PC-3 (cell line): ENCODE data around the gene AS3MT. TPM values are rescaled to one million over a fixed set of nuclear protein-coding genes. Genes with fewer than 3 reads are reported as not detected.

ENCODE experiments used
- ATAC-seq: fragments of 200-7000 bp; cut with Tn5 transposase; 2 replicates; pipeline ENCODE4 v1.9.1; 2020; ENCODE audit warnings: mild to moderate bottlenecking, moderate library complexity
- BruUV-seq: library from RNA; stranded (reverse); fragments of 400-500 nt; replicated peaks from 2 replicates; lab custom pipeline; 2021; lab: Mats Ljungman, UMichigan
- CTCF ChIA-PET: fragments of 300-600 bp; sonication (Branson Sonifier 250); formaldehyde crosslinking; loops from one replicate; lab custom pipeline; 2022; ENCODE audit warnings: antibody characterized with exemption; lab: Charles Lee
- POLR2A ChIA-PET: fragments of 300-600 bp; sonication (Branson Sonifier 250); formaldehyde crosslinking; loops from one replicate; lab custom pipeline; 2022; ENCODE audit warnings: antibody characterized with exemption; ENCODE audit not compliant: unreplicated experiment; lab: Charles Lee
- DNase-seq: peaks from one replicate; pipeline ENCODE4 v3.0.0-alpha.2; 2015
- H2AFZ ChIP-seq: fragments of 300-600 bp; sonication (generic); 2 replicates; pipeline ENCODE4 v1.6.0; 2016; ENCODE audit warnings: antibody characterized with exemption, low read length
- H3F3A ChIP-seq: fragments of 300-600 bp; sonication (generic); one replicate; pipeline ENCODE4 v1.6.0; 2017; ENCODE audit warnings: antibody characterized with exemption, low read length, control low read depth, mild to moderate bottlenecking; ENCODE audit not compliant: unreplicated experiment
- H3K27ac ChIP-seq: fragments of 300-600 bp; sonication (generic); 2 replicates; pipeline ENCODE4 v1.5.1; 2016; ENCODE audit warnings: mild to moderate bottlenecking, low read length
- H3K27me3 ChIP-seq: fragments of 300-600 bp; sonication (generic); 2 replicates; pipeline ENCODE4 v1.6.1; 2016; ENCODE audit warnings: low read length, mixed read lengths
- H3K36me3 ChIP-seq: fragments of 300-600 bp; sonication (generic); 2 replicates; pipeline ENCODE4 v1.6.1; 2016; ENCODE audit warnings: low read depth, mixed run types, low read length, mixed read lengths
- H3K4me1 ChIP-seq: fragments of 300-600 bp; sonication (generic); 2 replicates; pipeline ENCODE4 v1.5.1; 2016; ENCODE audit warnings: low read length; ENCODE audit not compliant: insufficient read depth
- H3K4me2 ChIP-seq: fragments of 300-600 bp; sonication (generic); 2 replicates; pipeline ENCODE4 v1.6.0; 2016; ENCODE audit warnings: low read length
- H3K4me3 ChIP-seq: fragments of 300-600 bp; sonication (generic); 2 replicates; pipeline ENCODE4 v1.5.1; 2016; ENCODE audit warnings: mild to moderate bottlenecking, low read length, mixed read lengths
- H3K79me2 ChIP-seq: fragments of 300-600 bp; sonication (generic); 2 replicates; pipeline ENCODE4 v1.6.1; 2017; ENCODE audit warnings: low read length, mixed read lengths
- H3K9ac ChIP-seq: fragments of 300-600 bp; sonication (generic); 2 replicates; pipeline ENCODE4 v1.6.0; 2016; ENCODE audit warnings: mild to moderate bottlenecking, low read length
- H3K9me2 ChIP-seq: fragments of 300-600 bp; sonication (generic); replicated peaks from 2 replicates; pipeline ENCODE4 v1.6.1; 2016; ENCODE audit warnings: mixed run types, low read length, mixed read lengths
- H3K9me3 ChIP-seq: fragments of 300-600 bp; sonication (generic); 2 replicates; pipeline ENCODE4 v1.6.1; 2016; ENCODE audit warnings: low read length, mixed read lengths
- H4K20me1 ChIP-seq: fragments of 300-600 bp; sonication (generic); 2 replicates; pipeline ENCODE4 v1.6.1; 2016; ENCODE audit warnings: low read length, mixed read lengths
- CTCF ChIP-seq: fragments of 300-600 bp; sonication (generic); conservative IDR thresholded peaks from 2 replicates; pipeline ENCODE4 v1.5.1; 2017; ENCODE audit warnings: antibody characterized with exemption, low read depth, mild to moderate bottlenecking, low read length
- EZH2 ChIP-seq: fragments of 300-600 bp; sonication (generic); IDR thresholded peaks from one replicate; pipeline ENCODE4 v1.6.1; 2017; ENCODE audit warnings: antibody characterized with exemption, mild to moderate bottlenecking, low read length; ENCODE audit not compliant: unreplicated experiment
- EZH2phosphoT487 ChIP-seq: fragments of 300-600 bp; sonication (generic); IDR thresholded peaks from 2 replicates; pipeline ENCODE4 v1.6.1; 2018; ENCODE audit warnings: mild to moderate bottlenecking, antibody characterized with exemption, low read length, borderline replicate concordance
- intact Hi-C: fragments of 100-400 bp; cut with micrococcal nuclease; formaldehyde crosslinking; loops from 2 replicates; pipeline ENCODE4 v1.9.0; 2023
- total RNA-seq: library from RNA; depleted of rRNA; stranded (reverse); fragments of >200 nt; gene quantifications from 2 replicates; pipeline ENCODE4 v1.2.3, GENCODE V29; 2014

AS3MT gene
- total RNA-seq, 1 experiment from 2014 or later: 3.5 TPM

GRCh38 chr10:102880256-102880655 is 11.0 kb downstream of the AS3MT start:
- H3K9me3 ChIP-seq: no peaks in the 10 kb centered on the region
- H3F3A ChIP-seq: no peaks in the 10 kb centered on the region
- no peaks in the 10 kb centered on the region for H3K9me2 ChIP-seq
- no peaks in the 10 kb centered on the region for H4K20me1 ChIP-seq
- no peaks in the 10 kb centered on the region for H3K79me2 ChIP-seq
- H3K4me2 ChIP-seq: no peak overlapping the region
- no TSS peak for BruUV-seq
- ChIA-PET POLR2A (no interaction called here), CTCF (no interaction called here)
- no peak overlapping the region for H3K4me3 ChIP-seq
- H2AFZ ChIP-seq: no peak overlapping the region
- ATAC-seq (no peak), DNase-seq (no peak)
- no peaks in the 10 kb centered on the region for H3K4me1 ChIP-seq
- no peaks in the 10 kb centered on the region for H3K36me3 ChIP-seq
- H3K27ac ChIP-seq: no peak overlapping the region
- intact Hi-C loops: no loop called here
- H3K9ac ChIP-seq: no peak overlapping the region
- TF ChIP-seq EZH2phosphoT487 (no peak), CTCF (no peak), EZH2 (no peak)
- no peaks in the 10 kb centered on the region for H3K27me3 ChIP-seq

GRCh38 chr10:102888048-102888447 is 18.8 kb downstream of the AS3MT start:
- Histone ChIP-seq H3K4me3 (no peak overlapping the region), H3K4me2 (no peak overlapping the region), H3K79me2 (no peaks in the 10 kb centered on the region), H3K36me3 (no peaks in the 10 kb centered on the region), H3K9me3 (no peaks in the 10 kb centered on the region), H3K9ac (no peak overlapping the region), H3F3A (no peaks in the 10 kb centered on the region), H3K4me1 (no peaks in the 10 kb centered on the region), H2AFZ (no peak overlapping the region), H3K27me3 (no peaks in the 10 kb centered on the region), H4K20me1 (no peaks in the 10 kb centered on the region), H3K27ac (no peak overlapping the region), H3K9me2 (no peaks in the 10 kb centered on the region)
- TF ChIP-seq EZH2phosphoT487: no peak
- TF ChIP-seq CTCF: no peak
- no peak for TF ChIP-seq EZH2
- ChIA-PET CTCF (no interaction called here), POLR2A (no interaction called here)
- DNase-seq: no peak
- ATAC-seq: no peak
- intact Hi-C loops: no loop called here
- no TSS peak for BruUV-seq

GRCh38 chr10:102894466-102895213 is 25.4 kb downstream of the AS3MT start:
- H4K20me1 ChIP-seq: no peaks in the 10 kb centered on the region
- no TSS peak for BruUV-seq
- POLR2A ChIA-PET: no interaction called here
- intact Hi-C loops: no loop called here
- CTCF ChIA-PET: interaction anchor here (0.7 kb wide), 1 partner anchor 154 kb away, joined by 5 read pairs; no protein-coding TSS in a partner anchor
- no peak overlapping the region for H3K9ac ChIP-seq
- no peaks in the 10 kb centered on the region for H3K9me2 ChIP-seq
- TF ChIP-seq CTCF (no peak), EZH2phosphoT487 (no peak), EZH2 (no peak)
- ATAC-seq (no peak), DNase-seq (no peak)
- no peak overlapping the region for H3K4me3 ChIP-seq
- no peaks in the 10 kb centered on the region for H3K79me2 ChIP-seq
- H3K27me3 ChIP-seq: no peaks in the 10 kb centered on the region
- H3K36me3 ChIP-seq: no peaks in the 10 kb centered on the region
- H2AFZ ChIP-seq: no peak overlapping the region
- no peaks in the 10 kb centered on the region for H3F3A ChIP-seq
- H3K4me1 ChIP-seq: no peaks in the 10 kb centered on the region
- no peak overlapping the region for H3K27ac ChIP-seq
- no peaks in the 10 kb centered on the region for H3K9me3 ChIP-seq
- no peak overlapping the region for H3K4me2 ChIP-seq
